Stimulated activated naive CD8-positive, alpha-beta T cell treated with anti-CD3 and anti-CD28 coated beads, Interleukin-15, Interleukin-2, amounts not matched to agents 100 U/mL and 50 U/mL, for 24 hours (primary cell): Measurements from ENCODE around the gene CLIC6.

ENCODE experiments used
- ATAC-seq: fragments of 150-1000 bp; cut with Tn5 transposase; one replicate; pipeline ENCODE4 v1.10.0; 2021
- DNase-seq: peaks from one replicate; pipeline ENCODE4 v3.0.0; 2021

CLIC6 gene

DNA sequence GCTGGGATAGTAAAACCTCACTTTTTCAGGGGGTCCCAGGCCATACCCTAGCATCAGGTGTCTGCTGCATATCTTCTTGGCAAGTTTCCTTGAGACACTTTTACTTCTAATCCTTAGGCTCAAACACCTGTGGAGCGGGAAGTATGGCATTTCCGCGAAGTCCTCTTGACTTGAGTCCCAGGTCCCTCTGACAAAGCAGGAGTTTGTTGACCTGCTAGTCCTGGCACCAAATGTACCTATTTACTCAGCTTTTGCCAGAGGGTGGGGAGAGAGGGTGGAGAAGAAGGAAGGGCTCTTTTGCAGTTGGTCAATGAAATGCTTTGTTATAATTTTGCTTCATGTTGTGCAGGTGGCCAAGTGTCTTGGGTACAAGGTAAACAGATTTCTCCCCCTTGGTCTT, 59.7 kb downstream of the CLIC6 start:
- ATAC-seq (no peak), DNase-seq (no peak)

GRCh38 chr21:34730194-34730593, 61.4 kb downstream of the CLIC6 start:
- DNase-seq (no peak), ATAC-seq (no peak)

- DNase-seq (no peak), ATAC-seq (no peak)
These were observed 62.1 kb downstream of the CLIC6 start for GRCh38 chr21:34730756-34731445.

DNA sequence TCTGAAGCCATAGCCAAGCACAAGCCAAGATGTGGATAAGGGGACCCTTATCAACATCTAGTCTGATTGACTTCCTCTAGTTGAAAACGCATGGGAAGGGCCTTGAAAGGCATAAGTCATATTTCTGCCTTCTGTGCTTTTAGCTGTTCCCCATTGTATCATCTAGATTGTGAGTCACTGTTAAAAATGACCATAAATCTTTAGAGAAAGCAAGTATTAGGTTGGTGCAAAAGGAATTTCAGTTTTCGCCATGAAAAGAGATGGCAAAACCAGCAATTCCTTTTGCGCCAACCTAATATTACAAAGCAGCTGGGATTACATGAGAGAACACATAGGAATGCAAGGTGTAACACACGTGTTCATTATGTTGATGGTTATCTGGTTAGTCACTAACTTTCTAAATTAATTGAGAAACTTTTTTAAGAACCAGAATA, 63.6 kb downstream of the CLIC6 start:
- ATAC-seq: no peak
- DNase-seq: no peak

- ATAC-seq: no peak
These were observed 65.1 kb downstream of the CLIC6 start for GRCh38 chr21:34733852-34734251.

GRCh38 chr21:34734696-34735095, 65.9 kb downstream of the CLIC6 start:
- no peak for ATAC-seq
- DNase-seq: no peak

More at GRCh38 chr21:34733852-34734251, 65.1 kb downstream of the CLIC6 start:
- no peak for DNase-seq

- no peak for DNase-seq
- ATAC-seq: no peak
These were observed 67.5 kb downstream of the CLIC6 start for GRCh38 chr21:34736116-34736874.

- DNase-seq (no peak), ATAC-seq (no peak)
These were observed 68.3 kb downstream of the CLIC6 start for GRCh38 chr21:34737115-34737514.

DNA sequence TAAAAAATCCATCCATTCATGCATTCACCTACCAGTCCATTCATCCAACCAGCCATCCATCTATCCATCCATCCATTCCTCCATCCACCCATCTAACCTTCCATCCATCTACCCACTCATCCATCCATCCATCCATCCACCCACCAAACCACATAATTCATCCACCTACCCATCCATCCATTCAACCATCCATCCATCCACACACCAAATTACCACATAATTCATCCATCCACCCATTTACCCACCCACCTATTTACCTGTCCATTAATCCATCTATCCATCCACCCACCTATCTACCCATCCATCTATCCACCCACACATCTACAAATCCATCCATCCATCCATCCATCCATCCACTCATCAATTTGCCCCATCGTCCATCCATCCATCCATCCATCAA, 71.4 kb downstream of the CLIC6 start:
- ATAC-seq (no peak), DNase-seq (no peak)

GRCh38 chr21:34743285-34743684, 74.5 kb downstream of the CLIC6 start:
- ATAC-seq (no peak), DNase-seq (no peak)

- DNase-seq: no peak
- ATAC-seq: no peak
These were observed 75.0 kb downstream of the CLIC6 start for GRCh38 chr21:34743831-34744230.

DNA sequence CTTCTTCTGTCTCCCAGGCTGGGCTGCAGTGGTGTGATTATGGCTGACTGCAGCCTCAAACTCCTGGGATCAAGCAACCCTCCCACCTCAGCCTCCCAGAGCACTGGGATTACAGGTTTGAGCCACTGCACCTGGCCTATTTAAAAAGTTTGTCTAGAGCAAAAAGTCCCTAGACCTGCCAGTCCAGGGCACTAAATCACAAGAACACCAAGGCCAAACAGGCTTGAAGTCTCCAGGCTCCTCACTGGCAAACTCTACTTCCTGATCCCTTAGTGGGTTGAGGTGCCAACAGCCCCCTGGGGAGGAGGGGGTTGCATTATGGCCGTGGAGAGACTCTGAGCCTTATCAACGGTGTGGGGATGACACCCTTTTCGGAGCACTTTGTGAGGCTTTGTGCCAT, 76.0 kb downstream of the CLIC6 start:
- ATAC-seq (no peak), DNase-seq (no peak)

- ATAC-seq: peak; percentile 91
These were observed 76.9 kb downstream of the CLIC6 start for GRCh38 chr21:34745557-34746255.

GRCh38 chr21:34748862-34749261, 80.1 kb downstream of the CLIC6 start:
- DNase-seq: no peak
- no peak for ATAC-seq

More at GRCh38 chr21:34745557-34746255, 76.9 kb downstream of the CLIC6 start:
- peak; percentile 55 for DNase-seq

GRCh38 chr21:34754690-34755647, 86.2 kb downstream of the CLIC6 start:
- no peak for ATAC-seq
- DNase-seq: no peak

DNA sequence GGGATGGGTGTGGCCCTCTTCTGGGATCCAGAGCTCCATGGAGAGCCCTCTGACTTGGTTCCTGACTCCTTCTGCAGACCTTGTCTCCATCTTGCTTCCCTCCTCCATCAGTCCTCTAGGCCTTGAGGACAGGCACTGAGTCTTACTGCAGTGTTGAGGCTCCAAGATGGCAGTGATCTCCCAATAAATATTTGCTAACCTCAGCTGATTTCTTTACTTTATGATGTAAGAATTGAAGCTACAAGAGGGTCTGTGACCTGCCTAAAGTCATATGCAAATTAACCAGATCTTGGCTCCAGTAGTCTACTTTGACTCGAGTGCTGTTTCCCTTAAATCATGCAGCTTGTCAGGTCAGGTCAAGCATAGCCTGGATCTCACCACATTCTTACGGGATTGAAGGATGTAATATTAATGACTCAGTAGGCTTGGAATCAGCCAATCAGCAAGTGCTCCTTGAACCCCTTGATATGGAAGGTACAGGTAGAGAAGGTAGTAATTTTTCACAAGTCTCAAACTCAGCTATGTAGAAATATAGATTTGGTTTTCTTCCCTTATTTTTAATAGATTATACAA, 93.0 kb downstream of the CLIC6 start:
- ATAC-seq: no peak
- DNase-seq: no peak

DNA sequence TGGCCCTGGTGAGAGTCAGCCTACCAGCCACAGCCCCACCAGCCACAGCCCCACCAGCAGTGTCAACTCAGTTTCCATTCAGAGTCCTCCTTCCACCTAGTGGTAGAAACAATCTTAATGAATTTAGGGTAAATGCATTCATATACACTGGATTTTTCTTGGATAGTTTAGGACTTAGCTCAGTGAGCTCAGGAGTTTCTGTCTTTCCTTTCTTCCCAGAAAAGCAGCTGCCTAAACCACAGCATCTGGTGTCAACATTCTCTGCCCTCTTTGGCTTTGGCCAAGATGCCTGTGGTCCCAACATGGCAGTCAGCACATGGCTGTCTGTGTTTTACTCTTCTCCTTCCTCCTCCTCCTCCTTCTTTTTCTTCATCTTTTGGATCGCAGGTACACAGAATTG, 94.0 kb downstream of the CLIC6 start:
- no peak for ATAC-seq
- DNase-seq: no peak

DNA sequence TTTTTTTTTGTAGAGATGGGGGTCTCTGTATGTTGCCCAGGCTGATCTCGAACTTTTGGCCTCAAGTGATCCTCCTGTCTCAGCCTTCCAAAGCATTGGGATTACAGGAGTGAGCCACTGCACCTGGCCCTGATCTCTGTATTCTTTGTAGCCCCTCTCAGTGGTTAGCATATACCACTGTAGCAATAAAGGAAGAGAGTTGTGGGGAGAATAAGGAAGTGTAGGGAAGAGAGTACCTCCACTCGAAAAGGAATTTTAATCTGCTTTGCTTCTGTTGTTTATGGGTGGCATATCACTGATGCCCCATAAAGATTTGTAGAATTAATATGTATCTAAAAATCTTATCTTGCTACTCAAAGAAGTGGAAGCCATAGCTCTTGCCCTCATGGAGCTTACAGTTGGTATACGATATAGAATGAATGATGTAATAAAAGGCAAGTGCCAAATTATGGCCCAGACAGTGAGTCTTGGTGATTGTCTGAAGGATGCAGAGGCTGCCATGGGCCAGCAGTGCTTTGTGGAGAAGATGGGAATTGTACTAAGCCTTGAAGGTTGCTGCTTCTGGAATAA, 96.0 kb downstream of the CLIC6 start:
- DNase-seq: no peak
- ATAC-seq: no peak

DNA sequence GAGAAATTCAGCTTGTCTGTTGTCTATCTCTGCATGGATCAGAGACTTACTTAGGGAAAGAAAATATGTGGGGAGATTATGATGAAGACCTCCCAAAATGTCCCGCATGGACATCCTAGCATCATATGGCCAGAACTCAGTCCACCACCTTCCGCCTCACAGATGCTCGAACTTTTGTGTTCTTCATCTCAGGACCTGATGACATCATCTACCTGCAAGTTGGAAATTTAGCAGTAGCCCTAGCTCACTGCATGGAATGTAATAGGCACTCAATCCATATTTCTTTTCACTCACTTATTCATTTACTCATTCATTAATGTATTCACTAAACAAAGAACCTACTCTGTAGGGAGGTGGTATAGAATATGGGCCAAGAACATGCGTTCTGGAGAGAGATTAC, 96.8 kb downstream of the CLIC6 start:
- DNase-seq (no peak), ATAC-seq (no peak)

DNA sequence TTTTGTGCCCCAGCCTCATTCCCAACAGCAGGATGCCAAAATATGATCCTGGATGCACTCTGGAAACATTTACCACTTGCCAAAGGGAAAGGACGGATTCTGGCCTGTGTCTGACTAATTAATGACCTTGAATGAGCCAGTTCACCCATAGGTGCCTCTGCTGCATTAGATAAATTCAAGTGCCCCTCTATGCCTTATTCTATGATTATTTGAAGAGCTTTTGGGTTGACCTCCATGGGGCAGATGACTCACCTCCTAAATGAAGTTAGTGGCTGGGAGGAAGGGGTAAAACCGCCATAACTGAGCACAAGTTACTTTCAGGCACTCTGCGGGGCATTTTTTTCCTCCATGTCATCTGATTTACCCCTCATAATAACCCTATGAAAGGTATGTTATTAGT, 98.1 kb downstream of the CLIC6 start:
- no peak for DNase-seq
- ATAC-seq: no peak
